ENCODE results near the gene SPECC1. TPM values are rescaled to one million over a fixed set of nuclear protein-coding genes. Genes with fewer than 3 reads are reported as not detected.

The SPECC1 gene
- total and polyA plus RNA-seq, 2 of the 13 experiments (the other 11 are each of a cell fraction or from before 2014, with no cell fraction given) = 2.3 to 6.9 TPM

DNA sequence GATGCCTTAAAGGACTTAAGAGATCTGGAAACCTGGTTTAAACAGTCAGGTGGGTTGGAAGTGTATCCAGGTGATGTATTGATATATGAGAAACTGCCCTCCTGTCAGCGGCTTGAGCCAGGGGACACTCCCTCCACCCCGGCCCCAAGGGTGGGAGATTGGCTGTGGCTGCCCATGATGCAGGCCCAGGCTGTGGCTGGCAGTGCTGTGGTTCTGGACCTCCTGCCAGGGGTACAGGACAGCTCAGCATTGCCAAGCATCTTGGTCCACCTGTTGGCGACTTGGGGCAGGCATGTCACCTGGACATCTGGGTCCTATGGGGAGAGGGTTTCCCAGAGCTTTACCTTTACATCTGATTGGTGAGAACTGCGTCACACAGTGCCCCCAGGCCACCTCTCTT is 201.0 kb downstream of the SPECC1 start (continued):
- no peak for TF ChIP-seq ETV6 (CRISPR knock-in tag; conservative IDR thresholded peaks at IDR 0.05)

DNA sequence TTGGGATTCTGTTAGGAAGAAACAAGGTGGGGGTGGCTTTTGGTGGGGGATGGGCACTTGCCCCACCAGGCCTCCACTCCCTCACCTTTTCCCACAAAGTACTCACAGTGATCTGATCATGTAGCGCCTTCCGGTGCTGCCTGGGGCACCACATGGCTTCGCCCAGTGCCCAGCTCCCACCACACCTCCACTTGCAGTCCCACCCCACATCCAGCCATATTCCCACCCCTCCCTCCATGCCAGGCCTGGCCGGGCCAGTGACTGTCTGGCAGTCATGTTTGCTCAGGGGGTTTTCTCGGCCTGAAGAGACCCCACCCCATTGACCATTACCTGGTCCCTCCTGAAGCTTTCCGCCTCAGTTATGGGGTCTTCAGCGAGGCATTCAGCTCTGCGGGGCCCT is 201.5 kb downstream of the SPECC1 start:
- no peak for TF ChIP-seq DNMT1 (CRISPR knock-in tag; IDR thresholded peaks at IDR 0.05)
- TF ChIP-seq, protein P1, sequence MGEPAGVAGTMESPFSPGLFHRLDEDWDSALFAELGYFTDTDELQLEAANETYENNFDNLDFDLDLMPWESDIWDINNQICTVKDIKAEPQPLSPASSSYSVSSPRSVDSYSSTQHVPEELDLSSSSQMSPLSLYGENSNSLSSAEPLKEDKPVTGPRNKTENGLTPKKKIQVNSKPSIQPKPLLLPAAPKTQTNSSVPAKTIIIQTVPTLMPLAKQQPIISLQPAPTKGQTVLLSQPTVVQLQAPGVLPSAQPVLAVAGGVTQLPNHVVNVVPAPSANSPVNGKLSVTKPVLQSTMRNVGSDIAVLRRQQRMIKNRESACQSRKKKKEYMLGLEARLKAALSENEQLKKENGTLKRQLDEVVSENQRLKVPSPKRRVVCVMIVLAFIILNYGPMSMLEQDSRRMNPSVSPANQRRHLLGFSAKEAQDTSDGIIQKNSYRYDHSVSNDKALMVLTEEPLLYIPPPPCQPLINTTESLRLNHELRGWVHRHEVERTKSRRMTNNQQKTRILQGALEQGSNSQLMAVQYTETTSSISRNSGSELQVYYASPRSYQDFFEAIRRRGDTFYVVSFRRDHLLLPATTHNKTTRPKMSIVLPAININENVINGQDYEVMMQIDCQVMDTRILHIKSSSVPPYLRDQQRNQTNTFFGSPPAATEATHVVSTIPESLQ (CRISPR knock-in tag; conservative IDR thresholded peaks at IDR 0.05) = no peak
- Histone ChIP-seq H3K9me3 (ENCODE audit: low read length) (no peaks in the 10 kb centered on the region), H3K27ac (ENCODE audit: extremely low read length, insufficient read depth, low read length) (no peak overlapping the region), H3K4me3 (replicated peaks in 1 of 3; ENCODE audit: insufficient read depth in 1 of 3, low read depth in 2 of 3, low read length in 3 of 3) (no peak overlapping the region), H4K20me1 (ENCODE audit: insufficient read depth, low read length) (no peaks in the 10 kb centered on the region), H3K27me3 (ENCODE audit: control insufficient read depth in 1 of 2, insufficient read depth in 2 of 2, low read length in 2 of 2) (no peaks in the 10 kb centered on the region), H3K36me3 (replicated peaks in 1 of 2; ENCODE audit: control insufficient read depth in 1 of 2, insufficient read depth in 2 of 2, low read length in 2 of 2) (no peaks in the 10 kb centered on the region), H3K4me2 (ENCODE audit: low read depth, low read length) (no peak overlapping the region), H3K79me2 (ENCODE audit: insufficient read depth, low read length) (no peaks in the 10 kb centered on the region), H3K4me1 (ENCODE audit: insufficient read depth, low read length) (no peaks in the 10 kb centered on the region), H3K9ac (ENCODE audit: insufficient read depth, low read depth, low read length) (no peak overlapping the region), H2AFZ (ENCODE audit: low read length) (no peak overlapping the region)
- FAIRE-seq (no peak), ATAC-seq (no peak), DNase-seq (ENCODE audit: low spot score) (no peak)
- in situ Hi-C loops (cut with HindIII; ENCODE audit: extremely low pct_ligation_motif_present, low pct_unique_long_range_greater_than_20kb) = no loop called here
- 91% methylated on average over 6 of the region's 8 CpGs for WGBS (ENCODE audit: low lambda C conversion rate)
- BruUV-seq (replicated peaks) = no TSS peak
- intact Hi-C loops (cut with micrococcal nuclease; ENCODE audit: unreplicated experiment) = no loop called here
- ChIA-PET CTCF (ENCODE audit: low intra/inter-chr PET ratio, low total read pairs) (no interaction called here), POLR2A (no interaction called here)

DNA sequence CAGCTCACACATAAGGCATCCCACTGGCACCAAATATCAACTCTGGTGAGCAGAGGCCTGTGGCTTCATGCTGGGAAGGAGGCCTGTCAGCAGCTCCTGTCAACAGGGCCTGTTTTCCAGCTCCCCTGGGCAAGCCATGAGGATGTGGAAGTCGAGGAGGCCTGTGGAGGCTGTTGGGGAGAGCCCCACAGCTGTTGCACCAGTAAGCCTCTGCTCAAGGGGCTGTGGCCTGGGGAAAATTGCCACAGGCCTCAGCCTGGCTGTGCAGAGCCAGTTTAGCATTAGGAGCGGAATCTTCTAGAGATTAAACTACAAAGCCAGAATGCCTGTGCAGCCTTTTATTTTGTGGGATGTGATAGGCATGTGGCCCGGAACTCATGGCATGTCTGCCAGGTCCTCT is 202.1 kb downstream of the SPECC1 start:
- no peaks in the 10 kb centered on the region for H3K9me3 ChIP-seq (ENCODE audit: low read length)
- ATAC-seq (no peak), FAIRE-seq (no peak), DNase-seq (ENCODE audit: low spot score) (no peak)
- H3K4me1 ChIP-seq (ENCODE audit: insufficient read depth, low read length) = no peaks in the 10 kb centered on the region
- CTCF ChIA-PET (ENCODE audit: low intra/inter-chr PET ratio, low total read pairs) = no interaction called here
- WGBS (ENCODE audit: low lambda C conversion rate) = no CpG with 5 or more reads among the region's 3 CpGs
- no peaks in the 10 kb centered on the region for H3K36me3 ChIP-seq (replicated peaks in 1 of 2; ENCODE audit: control insufficient read depth in 1 of 2, insufficient read depth in 2 of 2, low read length in 2 of 2)
- H2AFZ ChIP-seq (ENCODE audit: low read length) = no peak overlapping the region
- intact Hi-C loops (cut with micrococcal nuclease; ENCODE audit: unreplicated experiment) = no loop called here
- no peaks in the 10 kb centered on the region for H3K79me2 ChIP-seq (ENCODE audit: insufficient read depth, low read length)
- no peak overlapping the region for H3K4me3 ChIP-seq (replicated peaks in 1 of 3; ENCODE audit: insufficient read depth in 1 of 3, low read depth in 2 of 3, low read length in 3 of 3)
- H3K27me3 ChIP-seq (ENCODE audit: control insufficient read depth in 1 of 2, insufficient read depth in 2 of 2, low read length in 2 of 2) = no peaks in the 10 kb centered on the region
- H4K20me1 ChIP-seq (ENCODE audit: insufficient read depth, low read length) = no peaks in the 10 kb centered on the region
- in situ Hi-C loops (cut with HindIII; ENCODE audit: extremely low pct_ligation_motif_present, low pct_unique_long_range_greater_than_20kb) = no loop called here
- no TSS peak for BruUV-seq (replicated peaks)
- H3K9ac ChIP-seq (ENCODE audit: insufficient read depth, low read depth, low read length) = no peak overlapping the region
- H3K27ac ChIP-seq (ENCODE audit: extremely low read length, insufficient read depth, low read length) = no peak overlapping the region
- POLR2A ChIA-PET = no interaction called here
- TF ChIP-seq, protein P2, sequence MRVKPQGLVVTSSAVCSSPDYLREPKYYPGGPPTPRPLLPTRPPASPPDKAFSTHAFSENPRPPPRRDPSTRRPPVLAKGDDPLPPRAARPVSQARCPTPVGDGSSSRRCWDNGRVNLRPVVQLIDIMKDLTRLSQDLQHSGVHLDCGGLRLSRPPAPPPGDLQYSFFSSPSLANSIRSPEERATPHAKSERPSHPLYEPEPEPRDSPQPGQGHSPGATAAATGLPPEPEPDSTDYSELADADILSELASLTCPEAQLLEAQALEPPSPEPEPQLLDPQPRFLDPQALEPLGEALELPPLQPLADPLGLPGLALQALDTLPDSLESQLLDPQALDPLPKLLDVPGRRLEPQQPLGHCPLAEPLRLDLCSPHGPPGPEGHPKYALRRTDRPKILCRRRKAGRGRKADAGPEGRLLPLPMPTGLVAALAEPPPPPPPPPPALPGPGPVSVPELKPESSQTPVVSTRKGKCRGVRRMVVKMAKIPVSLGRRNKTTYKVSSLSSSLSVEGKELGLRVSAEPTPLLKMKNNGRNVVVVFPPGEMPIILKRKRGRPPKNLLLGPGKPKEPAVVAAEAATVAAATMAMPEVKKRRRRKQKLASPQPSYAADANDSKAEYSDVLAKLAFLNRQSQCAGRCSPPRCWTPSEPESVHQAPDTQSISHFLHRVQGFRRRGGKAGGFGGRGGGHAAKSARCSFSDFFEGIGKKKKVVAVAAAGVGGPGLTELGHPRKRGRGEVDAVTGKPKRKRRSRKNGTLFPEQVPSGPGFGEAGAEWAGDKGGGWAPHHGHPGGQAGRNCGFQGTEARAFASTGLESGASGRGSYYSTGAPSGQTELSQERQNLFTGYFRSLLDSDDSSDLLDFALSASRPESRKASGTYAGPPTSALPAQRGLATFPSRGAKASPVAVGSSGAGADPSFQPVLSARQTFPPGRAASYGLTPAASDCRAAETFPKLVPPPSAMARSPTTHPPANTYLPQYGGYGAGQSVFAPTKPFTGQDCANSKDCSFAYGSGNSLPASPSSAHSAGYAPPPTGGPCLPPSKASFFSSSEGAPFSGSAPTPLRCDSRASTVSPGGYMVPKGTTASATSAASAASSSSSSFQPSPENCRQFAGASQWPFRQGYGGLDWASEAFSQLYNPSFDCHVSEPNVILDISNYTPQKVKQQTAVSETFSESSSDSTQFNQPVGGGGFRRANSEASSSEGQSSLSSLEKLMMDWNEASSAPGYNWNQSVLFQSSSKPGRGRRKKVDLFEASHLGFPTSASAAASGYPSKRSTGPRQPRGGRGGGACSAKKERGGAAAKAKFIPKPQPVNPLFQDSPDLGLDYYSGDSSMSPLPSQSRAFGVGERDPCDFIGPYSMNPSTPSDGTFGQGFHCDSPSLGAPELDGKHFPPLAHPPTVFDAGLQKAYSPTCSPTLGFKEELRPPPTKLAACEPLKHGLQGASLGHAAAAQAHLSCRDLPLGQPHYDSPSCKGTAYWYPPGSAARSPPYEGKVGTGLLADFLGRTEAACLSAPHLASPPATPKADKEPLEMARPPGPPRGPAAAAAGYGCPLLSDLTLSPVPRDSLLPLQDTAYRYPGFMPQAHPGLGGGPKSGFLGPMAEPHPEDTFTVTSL (CRISPR knock-in tag; IDR thresholded peaks at IDR 0.05; ENCODE audit: borderline replicate concordance) = no peak
- TF ChIP-seq PAWR (CRISPR knock-in tag; IDR thresholded peaks at IDR 0.05; ENCODE audit: borderline replicate concordance) = no peak
- TF ChIP-seq, protein P3, sequence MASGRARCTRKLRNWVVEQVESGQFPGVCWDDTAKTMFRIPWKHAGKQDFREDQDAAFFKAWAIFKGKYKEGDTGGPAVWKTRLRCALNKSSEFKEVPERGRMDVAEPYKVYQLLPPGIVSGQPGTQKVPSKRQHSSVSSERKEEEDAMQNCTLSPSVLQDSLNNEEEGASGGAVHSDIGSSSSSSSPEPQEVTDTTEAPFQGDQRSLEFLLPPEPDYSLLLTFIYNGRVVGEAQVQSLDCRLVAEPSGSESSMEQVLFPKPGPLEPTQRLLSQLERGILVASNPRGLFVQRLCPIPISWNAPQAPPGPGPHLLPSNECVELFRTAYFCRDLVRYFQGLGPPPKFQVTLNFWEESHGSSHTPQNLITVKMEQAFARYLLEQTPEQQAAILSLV (CRISPR knock-in tag; IDR thresholded peaks at IDR 0.05; ENCODE audit: borderline replicate concordance) = no peak
- no peak for TF ChIP-seq ZNF24 (IDR thresholded peaks at IDR 0.05)
- no peak overlapping the region for H3K4me2 ChIP-seq (ENCODE audit: low read depth, low read length)
